K562 (cell line): Measurements from ENCODE around the gene GRK4. TPM values are rescaled to one million over a fixed set of nuclear protein-coding genes. Genes with fewer than 3 reads are reported as not detected.

Experiments used
- DACH1 ChIP-seq: fragments of 450-650 bp; IDR thresholded peaks from 2 replicates; pipeline ENCODE4 v1.6.1; 2018; ENCODE audit not compliant: partially characterized antibody
- SPI1 ChIP-seq: IDR thresholded peaks from 2 replicates; pipeline ENCODE4 v1.6.1; 2011; ENCODE audit warnings: low read depth, low read length, control low read depth, borderline replicate concordance
- TOE1 ChIP-seq, 2 experiments: fragments of 450-650 bp in 1 of 2; sonication (generic) in 1 of 2; formaldehyde crosslinking in 1 of 2; IDR thresholded peaks; 2 replicates each; pipeline versions ENCODE4 v1.7.1 to v1.8.0; 2016 to 2022; ENCODE audit warnings: borderline replicate concordance in 2 of 2, mild to moderate bottlenecking in 2 of 2, antibody characterized with exemption in 1 of 2, inconsistent platforms in 1 of 2, low read depth in 1 of 2, missing genetic modification reagents in 1 of 2, moderate library complexity in 1 of 2
- ZNF232 ChIP-seq: sonication (generic); formaldehyde crosslinking; IDR thresholded peaks from 2 replicates; pipeline ENCODE4 v1.8.0; 2022; ENCODE audit warnings: mild to moderate bottlenecking, missing genetic modification reagents
- ZNF444 ChIP-seq: fragments of 250-450 bp; sonication (Bioruptor Pico); IDR thresholded peaks from 2 replicates; pipeline ENCODE4 v1.4.0; 2020; ENCODE audit warnings: mild to moderate bottlenecking, moderate library complexity
- polyA plus RNA-seq, 8 experiments: library from polyadenylated mRNA; depleted of rRNA in 4 of 8; stranded (reverse) in 5 of 8; unstranded in 3 of 8; fragments of >200 nt; fragmentation: Nextera tagmentation in 2 of 8; fragmentation: Illumina TruSeq in 1 of 8; extraction: Ambion mirVana in 2 of 8; extraction: Trizol in 1 of 8; gene quantifications; 2 replicates each; pipeline versions ENCODE4 v1.2.1 to v1.2.3, GENCODE V29; 2011 to 2014; ENCODE audit warnings: inconsistent platforms in 1 of 8, missing spikeins in 1 of 8
- total RNA-seq, 7 experiments: library from RNA; depleted of rRNA in 6 of 7; stranded (reverse); fragments of >200 nt in 6 of 7; fragmentation: Illumina TruSeq in 2 of 7; extraction: Trizol in 2 of 7; gene quantifications; 2 replicates each; pipeline versions ENCODE4 v1.2.1 to v1.2.3, GENCODE V29; 2011 to 2021; ENCODE audit warnings: low replicate concordance in 1 of 7
- TF ChIP-seq, protein P1 (sequence below), 2 experiments: IDR thresholded peaks; 2 replicates each; pipeline ENCODE4 v1.6.1; 2012; ENCODE audit warnings: improper control_type of control experiment in 2 of 2, low read depth in 2 of 2, low read length in 2 of 2, borderline replicate concordance in 1 of 2
- TF ChIP-seq, protein P2 (sequence below): fragments of 250-450 bp; sonication (Bioruptor Pico); IDR thresholded peaks from 2 replicates; pipeline ENCODE4 v1.4.0; 2020; ENCODE audit warnings: borderline replicate concordance
- TF ChIP-seq, protein P3 (sequence below): fragments of 250-450 bp; sonication (Bioruptor Pico); IDR thresholded peaks from 2 replicates; pipeline ENCODE4 v1.4.0; 2020; ENCODE audit warnings: mild to moderate bottlenecking
- TF ChIP-seq, protein P4 (sequence below): fragments of 250-450 bp; sonication (Bioruptor Pico); IDR thresholded peaks from 2 replicates; pipeline ENCODE4 v1.8.0; 2021; ENCODE audit warnings: moderate library complexity, mild to moderate bottlenecking, inconsistent platforms
- TF ChIP-seq, protein P5 (sequence below): fragments of 450-650 bp; IDR thresholded peaks from 2 replicates; pipeline ENCODE4 v1.7.1; 2018; ENCODE audit warnings: mild to moderate bottlenecking, low read depth; ENCODE audit not compliant: partially characterized antibody
- TF ChIP-seq, protein P6 (sequence below), 2 experiments: IDR thresholded peaks in 1 of 2; conservative IDR thresholded peaks in 1 of 2; 2 replicates each; pipeline ENCODE4 v1.6.1; 2016; ENCODE audit warnings: low read depth in 2 of 2, mild to moderate bottlenecking in 1 of 2, missing compliant biosample characterization in 1 of 2, missing genetic modification characterization in 1 of 2, moderate library complexity in 1 of 2

GRK4 gene
- total and polyA plus RNA-seq, 9 of the 15 experiments (the other 6 are each of a cell fraction or from before 2014, with no cell fraction given), result 1.1 to 4.8 (median 2.6) TPM

DNA sequence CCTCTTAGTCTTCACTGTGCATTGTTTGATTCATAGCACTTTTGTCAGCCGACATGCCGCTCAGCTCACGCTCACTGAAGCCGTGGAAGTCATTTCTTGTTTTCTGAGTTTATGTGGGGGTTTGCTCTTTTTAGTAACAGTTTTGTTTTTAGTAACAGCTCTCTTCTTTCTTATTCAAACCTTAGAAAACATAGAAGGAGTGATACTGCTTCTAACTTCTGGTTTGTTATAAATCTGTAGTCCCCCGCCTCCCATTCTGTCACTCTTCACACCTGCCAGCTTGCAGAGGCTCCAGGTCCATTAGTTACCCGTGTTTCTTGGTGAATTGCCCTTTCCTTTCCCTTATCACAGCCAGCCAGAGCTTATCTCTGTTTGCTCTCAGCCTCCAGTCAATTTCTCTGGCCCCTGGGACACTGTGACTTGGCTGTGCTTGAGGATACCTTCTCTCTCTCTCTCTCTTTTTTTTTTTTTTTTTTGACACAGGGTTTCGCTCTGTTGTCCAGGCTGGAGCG, 50.5 kb downstream of the GRK4 start (continued):
- TF ChIP-seq TOE1 (IDR thresholded peaks at IDR 0.05; ENCODE audit: borderline replicate concordance) (no peak), TOE1 (CRISPR knock-in tag; IDR thresholded peaks at IDR 0.05; ENCODE audit: borderline replicate concordance, low read depth) (no peak), ZNF444 (CRISPR knock-in tag) (no peak), DACH1 (no peak), ZNF232 (CRISPR knock-in tag) (no peak), SPI1 (no peak)
- TF ChIP-seq, protein P1, sequence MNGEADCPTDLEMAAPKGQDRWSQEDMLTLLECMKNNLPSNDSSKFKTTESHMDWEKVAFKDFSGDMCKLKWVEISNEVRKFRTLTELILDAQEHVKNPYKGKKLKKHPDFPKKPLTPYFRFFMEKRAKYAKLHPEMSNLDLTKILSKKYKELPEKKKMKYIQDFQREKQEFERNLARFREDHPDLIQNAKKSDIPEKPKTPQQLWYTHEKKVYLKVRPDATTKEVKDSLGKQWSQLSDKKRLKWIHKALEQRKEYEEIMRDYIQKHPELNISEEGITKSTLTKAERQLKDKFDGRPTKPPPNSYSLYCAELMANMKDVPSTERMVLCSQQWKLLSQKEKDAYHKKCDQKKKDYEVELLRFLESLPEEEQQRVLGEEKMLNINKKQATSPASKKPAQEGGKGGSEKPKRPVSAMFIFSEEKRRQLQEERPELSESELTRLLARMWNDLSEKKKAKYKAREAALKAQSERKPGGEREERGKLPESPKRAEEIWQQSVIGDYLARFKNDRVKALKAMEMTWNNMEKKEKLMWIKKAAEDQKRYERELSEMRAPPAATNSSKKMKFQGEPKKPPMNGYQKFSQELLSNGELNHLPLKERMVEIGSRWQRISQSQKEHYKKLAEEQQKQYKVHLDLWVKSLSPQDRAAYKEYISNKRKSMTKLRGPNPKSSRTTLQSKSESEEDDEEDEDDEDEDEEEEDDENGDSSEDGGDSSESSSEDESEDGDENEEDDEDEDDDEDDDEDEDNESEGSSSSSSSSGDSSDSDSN (IDR thresholded peaks at IDR 0.05; ENCODE audit: borderline replicate concordance in 1 of 2, low read depth in 2 of 2, low read length in 2 of 2), result no peak
- TF ChIP-seq, protein P2, sequence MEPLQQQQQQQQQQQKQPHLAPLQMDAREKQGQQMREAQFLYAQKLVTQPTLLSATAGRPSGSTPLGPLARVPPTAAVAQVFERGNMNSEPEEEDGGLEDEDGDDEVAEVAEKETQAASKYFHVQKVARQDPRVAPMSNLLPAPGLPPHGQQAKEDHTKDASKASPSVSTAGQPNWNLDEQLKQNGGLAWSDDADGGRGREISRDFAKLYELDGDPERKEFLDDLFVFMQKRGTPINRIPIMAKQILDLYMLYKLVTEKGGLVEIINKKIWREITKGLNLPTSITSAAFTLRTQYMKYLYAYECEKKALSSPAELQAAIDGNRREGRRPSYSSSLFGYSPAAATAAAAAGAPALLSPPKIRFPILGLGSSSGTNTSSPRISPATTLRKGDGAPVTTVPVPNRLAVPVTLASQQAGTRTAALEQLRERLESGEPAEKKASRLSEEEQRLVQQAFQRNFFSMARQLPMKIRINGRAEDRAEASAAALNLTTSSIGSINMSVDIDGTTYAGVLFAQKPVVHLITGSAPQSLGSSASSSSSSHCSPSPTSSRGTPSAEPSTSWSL, result no peak
- TF ChIP-seq, protein P3, sequence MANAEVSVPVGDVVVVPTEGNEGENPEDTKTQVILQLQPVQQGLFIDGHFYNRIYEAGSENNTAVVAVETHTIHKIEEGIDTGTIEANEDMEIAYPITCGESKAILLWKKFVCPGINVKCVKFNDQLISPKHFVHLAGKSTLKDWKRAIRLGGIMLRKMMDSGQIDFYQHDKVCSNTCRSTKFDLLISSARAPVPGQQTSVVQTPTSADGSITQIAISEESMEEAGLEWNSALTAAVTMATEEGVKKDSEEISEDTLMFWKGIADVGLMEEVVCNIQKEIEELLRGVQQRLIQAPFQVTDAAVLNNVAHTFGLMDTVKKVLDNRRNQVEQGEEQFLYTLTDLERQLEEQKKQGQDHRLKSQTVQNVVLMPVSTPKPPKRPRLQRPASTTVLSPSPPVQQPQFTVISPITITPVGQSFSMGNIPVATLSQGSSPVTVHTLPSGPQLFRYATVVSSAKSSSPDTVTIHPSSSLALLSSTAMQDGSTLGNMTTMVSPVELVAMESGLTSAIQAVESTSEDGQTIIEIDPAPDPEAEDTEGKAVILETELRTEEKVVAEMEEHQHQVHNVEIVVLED (CRISPR knock-in tag), result no peak
- TF ChIP-seq, protein P4, sequence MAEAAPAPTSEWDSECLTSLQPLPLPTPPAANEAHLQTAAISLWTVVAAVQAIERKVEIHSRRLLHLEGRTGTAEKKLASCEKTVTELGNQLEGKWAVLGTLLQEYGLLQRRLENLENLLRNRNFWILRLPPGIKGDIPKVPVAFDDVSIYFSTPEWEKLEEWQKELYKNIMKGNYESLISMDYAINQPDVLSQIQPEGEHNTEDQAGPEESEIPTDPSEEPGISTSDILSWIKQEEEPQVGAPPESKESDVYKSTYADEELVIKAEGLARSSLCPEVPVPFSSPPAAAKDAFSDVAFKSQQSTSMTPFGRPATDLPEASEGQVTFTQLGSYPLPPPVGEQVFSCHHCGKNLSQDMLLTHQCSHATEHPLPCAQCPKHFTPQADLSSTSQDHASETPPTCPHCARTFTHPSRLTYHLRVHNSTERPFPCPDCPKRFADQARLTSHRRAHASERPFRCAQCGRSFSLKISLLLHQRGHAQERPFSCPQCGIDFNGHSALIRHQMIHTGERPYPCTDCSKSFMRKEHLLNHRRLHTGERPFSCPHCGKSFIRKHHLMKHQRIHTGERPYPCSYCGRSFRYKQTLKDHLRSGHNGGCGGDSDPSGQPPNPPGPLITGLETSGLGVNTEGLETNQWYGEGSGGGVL (CRISPR knock-in tag), result no peak
- TF ChIP-seq, protein P5, sequence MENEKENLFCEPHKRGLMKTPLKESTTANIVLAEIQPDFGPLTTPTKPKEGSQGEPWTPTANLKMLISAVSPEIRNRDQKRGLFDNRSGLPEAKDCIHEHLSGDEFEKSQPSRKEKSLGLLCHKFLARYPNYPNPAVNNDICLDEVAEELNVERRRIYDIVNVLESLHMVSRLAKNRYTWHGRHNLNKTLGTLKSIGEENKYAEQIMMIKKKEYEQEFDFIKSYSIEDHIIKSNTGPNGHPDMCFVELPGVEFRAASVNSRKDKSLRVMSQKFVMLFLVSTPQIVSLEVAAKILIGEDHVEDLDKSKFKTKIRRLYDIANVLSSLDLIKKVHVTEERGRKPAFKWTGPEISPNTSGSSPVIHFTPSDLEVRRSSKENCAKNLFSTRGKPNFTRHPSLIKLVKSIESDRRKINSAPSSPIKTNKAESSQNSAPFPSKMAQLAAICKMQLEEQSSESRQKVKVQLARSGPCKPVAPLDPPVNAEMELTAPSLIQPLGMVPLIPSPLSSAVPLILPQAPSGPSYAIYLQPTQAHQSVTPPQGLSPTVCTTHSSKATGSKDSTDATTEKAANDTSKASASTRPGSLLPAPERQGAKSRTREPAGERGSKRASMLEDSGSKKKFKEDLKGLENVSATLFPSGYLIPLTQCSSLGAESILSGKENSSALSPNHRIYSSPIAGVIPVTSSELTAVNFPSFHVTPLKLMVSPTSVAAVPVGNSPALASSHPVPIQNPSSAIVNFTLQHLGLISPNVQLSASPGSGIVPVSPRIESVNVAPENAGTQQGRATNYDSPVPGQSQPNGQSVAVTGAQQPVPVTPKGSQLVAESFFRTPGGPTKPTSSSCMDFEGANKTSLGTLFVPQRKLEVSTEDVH, result no peak
- TF ChIP-seq, protein P6, sequence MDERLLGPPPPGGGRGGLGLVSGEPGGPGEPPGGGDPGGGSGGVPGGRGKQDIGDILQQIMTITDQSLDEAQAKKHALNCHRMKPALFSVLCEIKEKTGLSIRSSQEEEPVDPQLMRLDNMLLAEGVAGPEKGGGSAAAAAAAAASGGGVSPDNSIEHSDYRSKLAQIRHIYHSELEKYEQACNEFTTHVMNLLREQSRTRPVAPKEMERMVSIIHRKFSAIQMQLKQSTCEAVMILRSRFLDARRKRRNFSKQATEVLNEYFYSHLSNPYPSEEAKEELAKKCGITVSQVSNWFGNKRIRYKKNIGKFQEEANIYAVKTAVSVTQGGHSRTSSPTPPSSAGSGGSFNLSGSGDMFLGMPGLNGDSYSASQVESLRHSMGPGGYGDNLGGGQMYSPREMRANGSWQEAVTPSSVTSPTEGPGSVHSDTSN (CRISPR knock-in tag; IDR thresholded peaks at IDR 0.05; ENCODE audit: low read depth), result no peak
- TF ChIP-seq, protein P6 (tag; conservative IDR thresholded peaks at IDR 0.05; ENCODE audit: low read depth), result 0 out of 2 replicates have a peak, but pooled peaks have one; percentile 34
